A549 treated with AZD9567 at 1 μM for 4 hours (cell line): Measurements from ENCODE around the gene ZZZ3. TPM values are rescaled to one million over a fixed set of nuclear protein-coding genes. Genes with fewer than 3 reads are reported as not detected.

Experiments
- total RNA-seq: library from RNA; stranded (reverse); fragments of 200-300 nt; extraction: Qiagen RNA extraction; gene quantifications from 5 replicates; pipeline ENCODE4 v1.2.3, GENCODE V29; 2022; ENCODE audit not compliant: insufficient read depth

The ZZZ3 gene
- 15.9 to 18.9 TPM (median 17.5 TPM) in 5 replicates for total RNA-seq

GRCh38 chr1:77682460-77683159 is at the start of gene ZZZ3:
TSS of gene ZZZ3 (minus strand) at chr1:77682658. CDS start at chr1:77633354, 49,304 bp downstream.

Other genes starting within 250 kb of the ZZZ3 start
- gene USP33, start 77.2 kb upstream of the ZZZ3 start, total RNA-seq = 14.9 to 19.6 TPM (median 19.1 TPM) in 5 replicates
- 5.0 to 7.3 TPM (median 6.9 TPM) in 5 replicates for gene MIGA1, start 97.0 kb upstream of the ZZZ3 start, total RNA-seq
- 4.6 to 8.6 TPM (median 5.2 TPM) in 5 replicates for gene NEXN, start 206.0 kb upstream of the ZZZ3 start, total RNA-seq